GM20000 (cell line): ENCODE results near the gene RNPEPL1.

Experiments
- DNase-seq: peaks from one replicate; pipeline ENCODE4 v3.0.0; 2012; ENCODE audit warnings: low spot score
- CTCF ChIP-seq: IDR thresholded peaks from 2 replicates; pipeline ENCODE4 v1.5.1; 2012; ENCODE audit warnings: mild to moderate bottlenecking, control low read depth; ENCODE audit errors: extremely low read depth, missing control alignments

The RNPEPL1 gene

GRCh38 chr2:240578110-240578450 lies 9.8 kb downstream of the RNPEPL1 start:
- TF ChIP-seq CTCF: no peak
- no peak for DNase-seq

DNA sequence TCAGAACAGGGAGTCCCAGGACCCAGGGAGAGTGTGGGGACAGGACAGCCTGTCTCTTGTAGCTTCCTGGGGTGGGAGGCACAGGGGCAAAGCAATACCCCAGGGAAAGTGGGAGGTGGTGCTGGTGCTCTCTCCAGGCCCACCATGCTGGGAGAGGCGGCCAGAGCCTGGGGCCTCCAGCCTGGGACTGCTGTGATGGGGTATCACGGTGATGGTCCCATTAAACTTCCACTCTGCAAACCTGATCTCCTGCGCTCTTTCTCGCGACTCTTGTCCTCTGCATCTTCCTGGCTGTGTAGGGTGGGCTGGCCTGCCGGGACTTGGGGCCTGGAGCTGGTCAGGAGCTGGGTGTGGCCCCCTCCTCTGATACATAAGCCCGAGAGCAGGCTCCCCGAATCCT lies 10.2 kb downstream of the RNPEPL1 start:
- TF ChIP-seq CTCF: no peak
- DNase-seq: no peak

DNA sequence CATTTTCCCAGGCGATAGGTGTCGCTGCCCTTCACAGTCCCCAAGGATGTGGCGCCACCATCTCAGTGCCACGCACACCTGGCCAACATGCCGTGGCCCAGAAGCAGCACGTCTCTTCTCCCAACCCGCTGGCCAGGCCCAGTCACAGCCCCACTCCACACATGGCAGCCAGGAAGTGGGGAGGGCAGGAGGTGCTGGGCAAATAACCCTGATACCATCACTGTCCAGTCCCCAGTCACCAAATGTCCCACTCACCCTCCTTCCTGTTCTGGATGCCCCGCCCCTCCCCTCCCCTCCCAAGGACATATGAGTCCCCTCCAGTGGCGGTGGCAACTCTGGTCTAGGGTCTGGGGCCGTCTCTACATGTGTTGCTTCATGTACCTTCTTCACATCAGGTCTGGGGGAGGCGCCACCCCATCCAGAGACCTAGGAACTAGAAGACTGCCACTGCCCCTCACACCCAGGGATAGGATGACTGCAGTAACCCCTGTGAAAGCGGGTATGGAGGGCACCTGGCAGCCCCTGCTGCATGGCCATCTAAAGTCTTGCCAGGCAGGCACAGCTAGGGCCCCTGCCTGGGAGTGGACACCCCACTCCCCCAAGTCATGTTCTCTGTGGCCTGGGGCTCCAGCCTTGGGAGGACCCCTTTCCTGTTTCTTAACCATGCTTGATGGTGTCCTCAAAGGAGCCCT lies 10.9 kb downstream of the RNPEPL1 start:
- TF ChIP-seq CTCF: no peak
- DNase-seq: no peak

GRCh38 chr2:240579771-240580614 lies 11.7 kb downstream of the RNPEPL1 start:
- TF ChIP-seq CTCF: peak; percentile 69
- DNase-seq: peak; percentile 74

- no peak for DNase-seq
- TF ChIP-seq CTCF: no peak
Observed at GRCh38 chr2:240581811-240582210, 13.5 kb downstream of the RNPEPL1 start.

DNA sequence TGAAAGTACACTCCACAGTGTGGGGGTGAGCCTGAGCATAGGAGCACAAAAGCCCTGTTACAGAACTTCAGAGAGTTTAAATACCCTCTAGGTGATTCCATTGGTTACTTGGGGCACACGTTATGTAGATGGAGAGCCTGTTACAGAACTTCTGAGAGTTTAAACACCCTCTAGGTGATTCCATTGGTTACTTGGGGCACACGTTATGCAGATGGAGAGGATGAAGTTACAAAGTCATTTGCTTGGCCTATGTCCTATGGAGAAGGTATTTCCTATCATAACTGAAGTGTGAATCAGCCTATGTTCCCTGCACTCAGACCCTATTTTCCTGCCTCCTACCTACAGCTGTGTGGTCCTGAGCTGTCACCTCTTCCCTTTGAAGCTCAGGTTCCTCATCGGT lies 14.5 kb downstream of the RNPEPL1 start:
- DNase-seq: no peak
- TF ChIP-seq CTCF: no peak

DNA sequence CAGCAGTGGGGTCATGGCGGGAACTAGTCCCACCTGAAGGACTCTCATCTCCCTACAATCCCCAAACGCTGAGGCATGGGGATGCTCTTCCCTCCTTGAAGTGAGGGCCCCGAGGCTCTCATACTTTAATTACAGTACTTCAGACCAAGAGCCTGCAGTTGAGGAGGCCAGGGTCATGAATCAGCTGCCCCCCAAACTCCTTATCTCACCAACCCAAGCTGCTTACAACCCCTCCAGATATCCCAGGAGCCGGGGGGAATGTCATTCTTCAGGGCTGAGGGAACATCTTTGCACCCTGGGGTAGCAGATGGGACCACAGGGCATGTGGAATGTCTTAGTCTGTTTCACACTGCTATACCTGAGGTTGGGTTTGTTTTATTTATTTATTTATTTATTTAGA lies 15.5 kb downstream of the RNPEPL1 start:
- DNase-seq: no peak
- no peak for TF ChIP-seq CTCF
